Tibial nerve (tissue), 4 donors: ENCODE data around the gene MCF2L2. TPM values are rescaled to one million over a fixed set of nuclear protein-coding genes. Genes with fewer than 3 reads are reported as not detected.

Experiments used
- DNase-seq, 2 donors: peaks; one replicate each; pipeline ENCODE4 v3.0.0-alpha.2; 2019; ENCODE audit warnings: low spot score in 2 of 2
- H3K27ac ChIP-seq, 4 donors: fragments of 200-600 bp; sonication (generic) in 3 of 4; one replicate each; pipeline ENCODE4 v1.5.1; 2017 to 2019; ENCODE audit warnings: mild to moderate bottlenecking in 1 of 4
- H3K27me3 ChIP-seq, 2 donors: fragments of 200-600 bp; sonication (generic) in 1 of 2; one replicate each; pipeline versions ENCODE4 v1.5.1 to v1.6.0; 2017 to 2019
- H3K36me3 ChIP-seq, 3 donors: fragments of 200-600 bp; sonication (generic); one replicate each; pipeline ENCODE4 v1.5.1; 2018 to 2019
- H3K4me1 ChIP-seq, 4 donors: fragments of 200-600 bp; sonication (generic) in 3 of 4; one replicate each; pipeline ENCODE4 v1.5.1; 2017 to 2019
- H3K4me3 ChIP-seq, 4 donors: fragments of 200-600 bp; sonication (generic) in 3 of 4; one replicate each; pipeline ENCODE4 v1.5.1; 2017 to 2019; ENCODE audit warnings: mild to moderate bottlenecking in 1 of 4, moderate library complexity in 1 of 4
- H3K9me3 ChIP-seq, 4 donors: fragments of 200-600 bp; sonication (generic) in 3 of 4; one replicate each; pipeline ENCODE4 v1.5.1; 2017 to 2019
- CTCF ChIP-seq, 5 experiments: fragments of 200-600 bp in 3 of 5; fragments of 450-650 bp in 2 of 5; sonication (generic) in 3 of 5; IDR thresholded peaks; one replicate each; pipeline ENCODE4 v1.5.1; 2016 to 2019; ENCODE audit warnings: antibody characterized with exemption in 5 of 5, mild to moderate bottlenecking in 3 of 5, moderate library complexity in 2 of 5
- EP300 ChIP-seq, 2 donors: sonication (generic); formaldehyde crosslinking; IDR thresholded peaks; one replicate each; pipeline ENCODE4 v1.6.1; 2017; ENCODE audit warnings: antibody characterized with exemption in 2 of 2, mild to moderate bottlenecking in 1 of 2
- POLR2A ChIP-seq, 2 donors: fragments of 450-650 bp; IDR thresholded peaks; one replicate each; pipeline ENCODE4 v1.6.1; 2017; ENCODE audit warnings: antibody characterized with exemption in 2 of 2, mild to moderate bottlenecking in 2 of 2, moderate library complexity in 2 of 2
- WGBS, 2 donors: methylation state at CpG; one replicate each; pipeline ENCODE4 v1.1.5; 2018; 5-methylcytosine and 5-hydroxymethylcytosine counted together
- small RNA-seq: library from RNA; depleted of rRNA; stranded (forward); fragments of <200 nt; gene quantifications from one replicate; pipeline ENCODE3, GENCODE V24; 2016
- total RNA-seq, 4 donors: library from RNA; depleted of rRNA; stranded (reverse); fragments of >200 nt; gene quantifications; one replicate each; pipeline ENCODE4 v1.1.0, GENCODE V29; 2016

MCF2L2 gene
- total RNA-seq, 4 donors from 2014 or later: 0.90 to 24.9 (median 1.8) TPM

GRCh38 chr3:183128709-183129108 lies 299.7 kb downstream of the MCF2L2 start:
- 94 to 97% methylated on average over 3 of the region's 3 CpGs for WGBS, 2 donors
- no peak overlapping the region for H3K4me3 ChIP-seq
- no peak overlapping the region for H3K27ac ChIP-seq
- TF ChIP-seq POLR2A (IDR thresholded peaks at IDR 0.05) (no peak), EP300 (IDR thresholded peaks at IDR 0.05) (no peak), CTCF (IDR thresholded peaks at IDR 0.05) (no peak)
- DNase-seq: no peak
- no peaks in the 10 kb centered on the region for H3K4me1 ChIP-seq
- peaks cover 0 to 15% (median 3%) of the 10 kb centered on the region in 4 donors for H3K9me3 ChIP-seq
- no peaks in the 10 kb centered on the region for H3K36me3 ChIP-seq
- no peaks in the 10 kb centered on the region for H3K27me3 ChIP-seq

Small RNA genes lying within 50 kb of the gene (small RNA-seq; reads per million reads assigned to genes)
- gene RF00092 (not detected), gene RF00394 (not detected), gene RF01241 (not detected), gene RNA5SP151 (not detected), gene SNORA63D (7.0 reads per million, percentile 87 among the genes with 10 or more reads in this experiment)

Other genes with a start within 250 kb of the MCF2L2 start
- gene B3GNT5, start 175.4 kb downstream of the MCF2L2 start, total RNA-seq: 10 to 100 TPM in 2 of 4 donors, 1 to 10 TPM in 2; 7.1 to 10.7 (median 9.2) TPM
- gene KLHL6, start 127.1 kb upstream of the MCF2L2 start, total RNA-seq: 1 to 10 TPM; 2.1 to 4.5 (median 3.0) TPM
- gene KLHL24, start 207.0 kb upstream of the MCF2L2 start, total RNA-seq: 100 to 1,000 TPM in 1 of 4 donors, 10 to 100 TPM in 3; 42.6 to 125 (median 92.5) TPM